ENCODE results near the gene HEXIM1.

- TF ChIP-seq CTCF (IDR thresholded peaks at IDR 0.05) (peak; percentile 87), ZFX (IDR thresholded peaks at IDR 0.05; ENCODE audit: borderline replicate concordance) (no peak)
Measured at GRCh38 chr17:45131616-45132319, 16.5 kb upstream of the HEXIM1 start.

All from 22Rv1 (cell line).